Amniotic stem cell (primary cell): ENCODE results near the gene OR8S1.

Source experiments
- DNase-seq: peaks from one replicate; lab custom pipeline; 2025; lab: John Stamatoyannopoulos, UW

The OR8S1 gene

DNA sequence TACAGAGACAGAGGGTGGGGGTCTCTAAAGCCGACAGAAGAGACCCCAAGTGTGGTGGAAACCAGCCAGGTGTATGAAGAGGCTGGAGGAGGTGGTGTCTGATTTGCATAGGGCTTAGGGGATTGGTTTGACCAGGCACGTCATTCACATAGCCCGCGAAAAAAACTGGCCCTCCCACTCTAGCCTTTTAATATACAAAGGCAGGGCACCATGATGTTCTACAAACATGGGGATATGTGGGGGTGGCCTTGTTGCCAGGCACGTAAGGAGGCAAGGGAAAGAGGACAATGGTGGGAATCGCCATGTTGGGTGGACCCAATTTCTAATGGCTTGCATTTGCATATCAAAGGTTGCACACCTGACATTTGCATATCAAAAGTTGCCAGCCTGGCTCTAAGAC is 31.2 kb downstream of the OR8S1 start:
- no peak for DNase-seq

- no peak for DNase-seq
Measured at GRCh38 chr12:48557919-48558318, 32.5 kb downstream of the OR8S1 start.

GRCh38 chr12:48567731-48568130 is 42.3 kb downstream of the OR8S1 start:
- no peak for DNase-seq

DNA sequence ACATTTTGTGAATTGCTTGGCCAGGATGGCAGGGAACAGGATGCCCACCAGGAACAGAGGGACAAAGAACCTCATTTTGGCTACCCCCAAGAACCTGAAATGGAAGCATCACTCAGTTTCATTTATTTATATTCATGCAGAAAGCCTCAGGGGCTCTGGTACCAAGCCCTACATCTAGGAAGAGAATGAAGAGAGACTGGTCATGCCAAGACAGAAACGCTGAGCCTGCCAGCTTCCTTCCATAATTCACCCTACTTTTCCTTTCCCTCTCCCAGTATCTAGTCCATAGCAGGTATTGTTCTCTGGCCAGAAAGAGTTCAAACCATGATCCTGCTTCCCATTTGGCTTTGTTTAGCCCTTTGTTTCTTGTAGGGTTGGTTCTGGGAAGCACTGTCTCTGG is 44.5 kb downstream of the OR8S1 start, which contains the start of gene LALBA:
Gene LALBA, minus strand, starts transcription at position 101 of the 400 bp plus-strand sequence. Its CDS starts 26 bp downstream, at position 75.
- DNase-seq = no peak

DNA sequence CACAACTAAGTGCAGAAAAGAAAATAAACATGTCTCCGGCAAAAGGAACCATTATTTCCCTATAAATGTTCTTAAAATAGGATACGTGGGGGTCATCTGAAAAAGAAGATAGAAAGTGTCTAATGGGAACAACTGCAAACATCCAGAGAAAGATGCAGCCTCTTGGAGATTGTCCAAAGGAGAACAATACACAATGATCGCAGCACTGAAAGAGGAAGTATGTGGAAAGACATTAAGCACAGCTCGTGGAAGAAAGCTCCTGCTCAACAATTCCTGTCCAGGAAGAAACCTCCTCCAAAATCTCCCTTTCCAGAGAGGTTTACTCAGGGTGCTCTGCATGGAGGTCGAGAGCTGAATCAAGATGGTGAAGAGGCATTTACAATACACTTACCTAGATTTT is 46.9 kb downstream of the OR8S1 start:
- no peak for DNase-seq
